ENCODE measurements around the gene NF2.
"Not testable (repeated sequence)": the region's sequence is repeated elsewhere in the genome, so short reads cannot be mapped to it uniquely, and the experiment has no call there.

The NF2 gene

GRCh38 chr22:29593923-29594322 is 9.5 kb upstream of the NF2 start:
- H3K9me3 ChIP-seq (ENCODE audit: insufficient read depth, low read length) = no peaks in the 10 kb centered on the region
- H3K27ac ChIP-seq (ENCODE audit: low read depth, low read length) = no peak overlapping the region
- no peaks in the 10 kb centered on the region for H3K27me3 ChIP-seq (ENCODE audit: low read length)
- H4K20me1 ChIP-seq (ENCODE audit: low read depth, low read length) = no peaks in the 10 kb centered on the region
- H3K4me3 ChIP-seq (ENCODE audit: insufficient read depth, low read length, poor library complexity, severe bottlenecking) = no peak overlapping the region
- no peaks in the 10 kb centered on the region for H3K79me2 ChIP-seq (ENCODE audit: insufficient read depth, low read length)
- no peak overlapping the region for H3K9ac ChIP-seq (ENCODE audit: low read length)
- no peak overlapping the region for H2AFZ ChIP-seq (ENCODE audit: low read depth, low read length, severe bottlenecking)
- no peaks in the 10 kb centered on the region for H3K36me3 ChIP-seq (ENCODE audit: low read length)
- no peaks in the 10 kb centered on the region for H3F3A ChIP-seq (ENCODE audit: insufficient read depth)
- no peak overlapping the region for H3K4me2 ChIP-seq (ENCODE audit: low read depth, low read length, poor library complexity, severe bottlenecking)
- TF ChIP-seq EZH2phosphoT487 (conservative IDR thresholded peaks at IDR 0.05; ENCODE audit: low read length) (no peak), CTCF (IDR thresholded peaks at IDR 0.05; ENCODE audit: insufficient read depth, low read length, poor library complexity, severe bottlenecking) (no peak)
- no peaks in the 10 kb centered on the region for H3K9me2 ChIP-seq (replicated peaks; ENCODE audit: insufficient read depth, low read length)

- H4K20me1 ChIP-seq (ENCODE audit: low read depth, low read length); H2AFZ ChIP-seq (ENCODE audit: low read depth, low read length, severe bottlenecking); H3K36me3 ChIP-seq (ENCODE audit: low read length); H3K79me2 ChIP-seq (ENCODE audit: insufficient read depth, low read length); H3K9me2 ChIP-seq (replicated peaks; ENCODE audit: insufficient read depth, low read length); H3F3A ChIP-seq (ENCODE audit: insufficient read depth); H3K27me3 ChIP-seq (ENCODE audit: low read length); H3K9ac ChIP-seq (ENCODE audit: low read length); H3K27ac ChIP-seq (ENCODE audit: low read depth, low read length); H3K4me2 ChIP-seq (ENCODE audit: low read depth, low read length, poor library complexity, severe bottlenecking); H3K4me3 ChIP-seq (ENCODE audit: insufficient read depth, low read length, poor library complexity, severe bottlenecking); H3K9me3 ChIP-seq (ENCODE audit: insufficient read depth, low read length): not testable (repeated sequence)
Measured at GRCh38 chr22:29594447-29594846, 9.0 kb upstream of the NF2 start.

- H3K79me2 ChIP-seq (ENCODE audit: insufficient read depth, low read length) = no peaks in the 10 kb centered on the region
- no peak overlapping the region for H2AFZ ChIP-seq (ENCODE audit: low read depth, low read length, severe bottlenecking)
- H4K20me1 ChIP-seq (ENCODE audit: low read depth, low read length) = no peaks in the 10 kb centered on the region
- H3K36me3 ChIP-seq (ENCODE audit: low read length) = no peaks in the 10 kb centered on the region
- no peaks in the 10 kb centered on the region for H3K9me3 ChIP-seq (ENCODE audit: insufficient read depth, low read length)
- TF ChIP-seq CTCF (IDR thresholded peaks at IDR 0.05; ENCODE audit: insufficient read depth, low read length, poor library complexity, severe bottlenecking) (no peak), EZH2phosphoT487 (conservative IDR thresholded peaks at IDR 0.05; ENCODE audit: low read length) (no peak)
- H3K27me3 ChIP-seq (ENCODE audit: low read length) = no peaks in the 10 kb centered on the region
- no peak overlapping the region for H3K4me2 ChIP-seq (ENCODE audit: low read depth, low read length, poor library complexity, severe bottlenecking)
- H3K27ac ChIP-seq (ENCODE audit: low read depth, low read length) = no peak overlapping the region
- no peak overlapping the region for H3K4me3 ChIP-seq (ENCODE audit: insufficient read depth, low read length, poor library complexity, severe bottlenecking)
- H3K9me2 ChIP-seq (replicated peaks; ENCODE audit: insufficient read depth, low read length) = no peaks in the 10 kb centered on the region
- no peaks in the 10 kb centered on the region for H3F3A ChIP-seq (ENCODE audit: insufficient read depth)
- no peak overlapping the region for H3K9ac ChIP-seq (ENCODE audit: low read length)
Measured at GRCh38 chr22:29596408-29596807, 7.0 kb upstream of the NF2 start.

GRCh38 chr22:29597871-29598683 is 5.4 kb upstream of the NF2 start:
- not testable (repeated sequence) for H3K36me3 ChIP-seq (ENCODE audit: low read length); H3F3A ChIP-seq (ENCODE audit: insufficient read depth); H4K20me1 ChIP-seq (ENCODE audit: low read depth, low read length); H3K27me3 ChIP-seq (ENCODE audit: low read length); H3K27ac ChIP-seq (ENCODE audit: low read depth, low read length); H3K4me2 ChIP-seq (ENCODE audit: low read depth, low read length, poor library complexity, severe bottlenecking); H3K9ac ChIP-seq (ENCODE audit: low read length); H2AFZ ChIP-seq (ENCODE audit: low read depth, low read length, severe bottlenecking); H3K4me3 ChIP-seq (ENCODE audit: insufficient read depth, low read length, poor library complexity, severe bottlenecking); H3K79me2 ChIP-seq (ENCODE audit: insufficient read depth, low read length); H3K9me2 ChIP-seq (replicated peaks; ENCODE audit: insufficient read depth, low read length); H3K9me3 ChIP-seq (ENCODE audit: insufficient read depth, low read length)
